ENCODE measurements around the gene RAI1.
A peak's percentile ranks its signal among the peaks of the same experiment; 100 is the strongest.
"Not testable (repeated sequence)": the region's sequence is repeated elsewhere in the genome, so short reads cannot be mapped to it uniquely, and the experiment has no call there.

Gene RAI1

DNA sequence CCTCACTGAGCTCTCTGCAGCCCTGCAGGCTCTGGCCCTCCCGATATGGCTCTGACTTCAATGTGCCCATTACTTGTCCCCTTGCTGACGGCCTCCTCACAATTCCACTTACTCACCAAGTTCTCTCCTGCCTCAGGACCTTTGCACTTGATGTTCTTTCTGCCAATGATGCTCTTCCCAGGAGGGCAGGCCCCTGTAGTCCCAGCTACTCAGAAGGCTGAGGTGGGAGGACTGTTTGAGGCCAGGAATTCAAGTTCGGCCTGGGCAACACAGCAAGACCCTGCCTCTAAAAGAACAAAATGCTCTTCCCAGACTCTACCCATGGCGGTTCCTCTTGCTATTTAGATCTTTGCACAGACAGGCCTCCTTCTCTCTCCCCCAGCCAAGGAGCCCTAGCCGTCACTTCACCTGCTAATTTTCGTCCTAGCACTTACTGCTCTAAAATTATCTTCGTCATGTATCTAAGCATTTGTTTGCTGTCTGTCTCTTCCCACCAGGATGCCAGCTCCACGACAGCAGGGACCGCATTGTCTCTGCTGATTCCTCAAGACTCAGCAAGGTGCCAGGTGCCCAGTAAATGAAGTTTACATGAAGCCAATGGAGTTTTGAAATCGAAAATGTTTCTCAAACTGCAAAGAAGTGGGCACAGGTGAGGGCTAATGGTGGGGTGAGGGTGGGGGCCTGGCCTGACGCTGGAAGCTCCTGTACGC is 626 bp upstream of the RAI1 start:
- DNase-seq = no peak

DNA sequence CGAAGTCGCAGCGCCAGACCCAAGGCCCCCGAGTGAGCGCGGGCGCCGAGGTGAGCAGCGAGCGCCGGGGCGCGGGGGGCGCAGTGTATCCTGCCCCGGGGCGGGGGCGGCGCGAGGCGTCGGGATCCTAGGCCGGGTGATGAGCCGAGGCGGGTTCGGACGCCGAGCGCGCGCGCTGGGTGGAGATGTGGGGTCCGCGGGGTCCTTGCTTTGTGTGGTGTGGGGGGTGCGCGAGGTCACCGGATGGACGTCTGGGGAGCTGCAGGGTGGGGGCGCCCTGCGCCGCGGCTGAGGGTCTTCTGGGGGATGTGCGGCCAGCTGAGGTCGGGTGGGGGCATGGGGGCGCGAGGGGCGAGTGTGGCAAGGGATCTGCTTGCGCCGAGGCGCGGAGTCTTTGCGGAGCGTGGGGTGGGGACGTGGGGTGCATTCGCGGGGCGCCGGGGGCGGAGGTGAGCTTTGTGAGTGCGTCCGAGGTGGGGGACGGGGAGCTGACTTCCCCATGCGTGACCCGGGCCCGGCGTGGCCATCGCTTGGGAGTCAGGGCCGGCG is 560 bp downstream of the RAI1 start:
- DNase-seq = peak; percentile 34

DNA sequence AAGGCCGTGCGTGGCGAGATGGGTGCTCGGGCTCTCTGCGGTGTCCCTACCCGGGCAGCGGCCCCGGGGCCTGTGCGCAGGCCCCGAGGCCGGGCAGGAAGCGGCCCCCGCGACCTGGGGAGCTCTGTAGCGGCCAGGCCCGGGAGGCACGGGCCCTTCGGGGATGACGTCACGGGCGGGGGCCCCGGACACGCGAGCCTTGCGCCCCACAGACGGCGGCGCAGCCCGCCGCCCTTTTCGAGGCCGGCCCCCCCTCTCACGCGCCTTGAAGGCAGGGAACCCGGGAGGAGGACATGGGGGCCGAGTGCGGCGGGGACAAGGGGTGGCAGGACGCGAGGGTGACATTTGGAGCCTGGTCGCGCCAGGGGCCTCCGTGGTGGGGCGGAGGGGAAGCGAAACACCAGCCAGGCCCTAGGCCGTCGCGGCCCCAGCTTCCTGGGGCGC is 1.1 kb downstream of the RAI1 start:
- DNase-seq = peak; percentile 54

DNA sequence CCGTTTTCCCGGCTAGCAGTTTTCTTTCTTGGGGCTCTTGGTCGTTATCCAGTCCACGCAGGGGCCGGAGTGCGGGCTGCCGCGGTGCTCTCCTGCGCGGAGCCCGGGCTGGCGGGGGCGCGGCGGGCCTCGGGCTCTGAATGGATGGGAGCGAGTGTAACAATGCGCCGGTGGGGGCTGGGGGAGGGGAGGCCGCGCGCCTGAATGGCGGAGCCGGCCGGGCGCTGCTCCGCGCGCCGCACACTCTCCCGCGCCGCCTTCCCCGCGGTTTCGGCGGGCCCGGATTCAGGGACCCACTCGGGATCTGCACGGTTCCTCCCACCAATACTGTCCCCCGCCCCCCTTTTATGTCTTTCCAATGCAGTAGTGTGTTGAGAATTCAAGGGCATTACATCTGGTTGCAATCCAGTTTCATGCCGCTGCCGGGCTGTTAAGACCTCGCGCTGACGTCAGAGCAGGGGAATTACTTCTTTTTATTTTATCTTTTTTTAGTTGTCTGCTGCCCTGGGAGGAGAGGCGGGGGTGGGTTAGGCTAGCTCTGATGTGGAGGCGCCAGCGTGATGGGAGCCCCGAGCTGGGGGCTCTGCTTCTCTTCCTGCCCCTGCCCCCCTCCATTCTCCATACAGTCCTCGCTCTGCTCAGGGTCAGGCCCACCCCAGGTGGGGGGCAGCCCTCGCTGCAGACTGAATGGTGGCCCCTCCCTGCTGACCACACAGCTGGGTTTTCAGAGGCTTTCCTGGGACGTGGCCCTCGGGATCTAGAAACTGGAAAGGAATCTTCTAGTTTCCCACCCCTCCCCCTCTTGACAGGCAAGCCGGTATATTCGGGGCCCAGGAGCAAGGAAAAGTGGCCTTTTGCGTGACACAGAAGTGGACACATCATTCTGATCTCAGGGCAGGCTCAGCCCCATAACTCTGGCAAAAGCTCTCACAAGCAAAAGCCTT is 1.8 kb downstream of the RAI1 start:
- DNase-seq = peak; percentile 42

DNA sequence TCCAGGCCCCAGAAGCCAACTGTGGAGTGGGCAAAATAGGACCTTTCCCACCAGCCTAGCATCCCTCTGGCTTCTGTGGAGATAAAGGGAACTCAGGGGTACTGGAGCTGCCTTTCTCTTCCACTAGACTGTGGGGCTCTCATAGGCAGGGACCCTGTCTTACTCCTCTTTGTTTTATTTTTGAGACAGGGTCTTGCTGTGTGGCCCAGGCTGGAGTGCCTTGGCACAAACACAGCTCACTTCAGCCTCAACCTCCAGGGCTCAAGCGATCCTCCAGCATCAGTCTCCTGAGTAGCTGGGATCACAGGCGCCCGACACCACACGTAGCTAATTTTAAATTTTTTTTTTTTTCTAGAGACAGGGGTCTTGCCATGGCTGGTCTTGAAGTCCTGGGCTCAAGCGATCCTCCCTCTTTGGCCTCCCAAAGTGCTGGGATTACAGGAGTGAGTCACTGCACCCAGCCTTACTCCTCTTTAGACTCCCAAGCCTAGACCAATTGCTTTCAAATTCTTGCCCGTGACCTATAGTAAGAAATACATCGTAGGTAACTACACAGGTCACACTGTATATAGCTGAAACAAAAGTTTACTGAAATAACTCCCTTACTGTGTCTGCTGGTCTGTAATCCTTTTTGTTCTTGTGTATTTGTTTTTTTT is 2.6 kb downstream of the RAI1 start:
- DNase-seq = no peak

- DNase-seq = no peak
Measured at GRCh38 chr17:17684906-17685774, 3.9 kb downstream of the RAI1 start.

DNA sequence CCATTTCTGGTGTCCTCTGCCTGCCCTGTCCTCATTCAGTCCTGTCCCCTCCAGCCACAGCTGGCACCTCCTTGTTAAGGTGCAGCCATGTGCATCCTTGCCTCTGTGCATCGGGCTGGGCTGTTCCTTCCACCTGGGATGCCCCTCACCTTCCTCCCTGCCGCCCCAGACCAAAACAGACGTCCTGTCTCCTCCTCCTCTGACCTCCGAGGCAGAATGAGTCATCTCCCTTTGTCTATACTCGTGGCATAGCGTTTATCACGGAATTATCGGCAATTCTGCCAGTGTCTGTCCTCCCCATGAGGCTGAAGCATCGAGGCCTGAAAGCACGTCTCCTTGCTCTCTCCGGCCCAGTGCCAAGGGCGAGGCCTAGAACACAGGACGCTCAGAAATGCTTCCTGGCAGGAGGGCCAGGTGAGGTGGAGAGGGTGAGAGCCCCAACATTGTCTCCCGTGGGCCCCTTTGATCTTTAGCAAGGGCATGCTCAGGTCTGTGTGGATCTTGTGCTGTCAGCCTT is 4.6 kb downstream of the RAI1 start:
- DNase-seq = no peak

DNA sequence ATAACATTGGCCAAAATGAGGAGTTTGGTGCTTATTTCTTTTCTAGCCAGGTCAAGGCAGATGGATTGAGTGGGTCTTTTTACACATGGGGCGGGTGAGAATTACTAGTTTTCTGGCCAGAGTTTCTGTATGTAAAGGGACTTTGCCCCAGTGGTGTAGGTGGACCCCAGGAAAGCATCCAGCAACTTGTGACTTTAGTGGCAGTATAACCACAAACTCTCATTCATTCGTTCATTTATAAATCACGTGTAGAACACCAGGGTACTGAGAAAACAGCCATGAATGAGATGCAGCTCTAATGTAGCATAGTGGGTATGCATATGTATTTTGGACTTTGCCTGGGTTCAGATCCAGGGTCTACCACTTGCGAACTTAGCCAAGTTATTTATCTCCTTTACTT is 8.1 kb downstream of the RAI1 start:
- no peak for DNase-seq

DNA sequence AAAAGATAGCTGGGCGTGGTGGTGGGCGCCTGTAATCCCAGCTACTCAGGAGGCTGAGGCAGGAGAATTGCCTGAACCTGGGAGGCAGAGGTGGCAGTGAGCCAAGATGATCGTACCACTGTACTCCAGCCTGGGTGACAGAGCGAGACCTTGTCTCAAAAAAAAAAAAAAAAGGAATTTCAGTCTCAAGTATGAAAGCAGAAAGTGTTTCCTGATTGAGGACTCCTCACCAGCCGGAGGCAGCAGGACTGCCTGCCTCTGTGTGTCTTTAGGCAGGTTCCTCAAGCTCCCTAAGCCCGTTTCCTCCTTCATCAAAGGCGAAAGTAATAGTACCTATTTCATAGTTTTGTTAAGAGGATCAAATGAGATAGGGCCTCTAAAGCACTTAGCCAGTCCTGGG is 9.0 kb downstream of the RAI1 start:
- DNase-seq = not testable (repeated sequence)

- no peak for DNase-seq
Measured at GRCh38 chr17:17691468-17692263, 10.4 kb downstream of the RAI1 start.

- DNase-seq = no peak
Measured at GRCh38 chr17:17692353-17693252, 11.3 kb downstream of the RAI1 start.

DNA sequence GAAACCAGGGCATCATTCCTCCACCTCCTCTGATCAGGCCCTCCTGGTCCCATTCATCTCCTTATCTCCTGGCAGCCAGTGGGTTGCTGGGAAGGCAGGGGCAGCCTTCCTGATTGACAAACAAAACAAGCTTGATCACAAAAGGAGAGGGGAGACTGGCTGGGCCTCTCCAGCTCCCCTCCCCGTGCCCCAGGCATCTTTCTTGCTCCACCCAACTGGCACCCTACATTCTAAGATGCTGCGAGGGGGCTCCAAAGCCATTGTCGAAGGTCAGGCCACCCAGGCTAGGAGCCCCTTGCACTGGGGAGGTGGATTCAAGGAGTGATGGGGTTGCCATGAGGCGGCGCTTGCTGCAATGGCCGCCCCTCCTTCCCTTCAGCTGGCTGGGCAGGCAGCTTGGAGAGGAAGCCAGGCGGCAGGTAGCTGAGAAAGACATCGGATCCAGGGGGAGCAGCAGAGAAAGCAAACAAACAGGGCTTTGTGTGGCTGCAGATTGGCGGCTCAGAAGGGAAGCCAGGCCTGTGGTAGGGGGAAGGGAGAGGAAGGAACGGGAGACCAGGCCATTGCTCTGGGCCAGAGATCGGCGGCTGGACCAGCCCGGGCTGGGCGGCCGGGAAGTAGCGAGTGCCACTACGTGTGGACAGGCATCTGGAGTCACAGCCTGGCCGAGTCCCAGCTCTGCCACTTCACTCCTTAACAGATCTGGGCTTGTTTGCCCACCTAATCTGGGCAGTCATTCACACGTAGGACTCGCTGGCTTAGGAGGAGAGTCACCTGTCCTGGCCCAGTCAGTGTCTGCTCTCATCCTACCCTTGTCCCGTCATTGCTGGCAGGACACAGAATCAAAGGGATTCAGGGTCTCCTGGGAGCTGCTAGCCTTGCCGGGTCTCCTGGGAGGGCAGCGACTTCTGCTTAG is 12.3 kb downstream of the RAI1 start:
- no peak for DNase-seq

DNA sequence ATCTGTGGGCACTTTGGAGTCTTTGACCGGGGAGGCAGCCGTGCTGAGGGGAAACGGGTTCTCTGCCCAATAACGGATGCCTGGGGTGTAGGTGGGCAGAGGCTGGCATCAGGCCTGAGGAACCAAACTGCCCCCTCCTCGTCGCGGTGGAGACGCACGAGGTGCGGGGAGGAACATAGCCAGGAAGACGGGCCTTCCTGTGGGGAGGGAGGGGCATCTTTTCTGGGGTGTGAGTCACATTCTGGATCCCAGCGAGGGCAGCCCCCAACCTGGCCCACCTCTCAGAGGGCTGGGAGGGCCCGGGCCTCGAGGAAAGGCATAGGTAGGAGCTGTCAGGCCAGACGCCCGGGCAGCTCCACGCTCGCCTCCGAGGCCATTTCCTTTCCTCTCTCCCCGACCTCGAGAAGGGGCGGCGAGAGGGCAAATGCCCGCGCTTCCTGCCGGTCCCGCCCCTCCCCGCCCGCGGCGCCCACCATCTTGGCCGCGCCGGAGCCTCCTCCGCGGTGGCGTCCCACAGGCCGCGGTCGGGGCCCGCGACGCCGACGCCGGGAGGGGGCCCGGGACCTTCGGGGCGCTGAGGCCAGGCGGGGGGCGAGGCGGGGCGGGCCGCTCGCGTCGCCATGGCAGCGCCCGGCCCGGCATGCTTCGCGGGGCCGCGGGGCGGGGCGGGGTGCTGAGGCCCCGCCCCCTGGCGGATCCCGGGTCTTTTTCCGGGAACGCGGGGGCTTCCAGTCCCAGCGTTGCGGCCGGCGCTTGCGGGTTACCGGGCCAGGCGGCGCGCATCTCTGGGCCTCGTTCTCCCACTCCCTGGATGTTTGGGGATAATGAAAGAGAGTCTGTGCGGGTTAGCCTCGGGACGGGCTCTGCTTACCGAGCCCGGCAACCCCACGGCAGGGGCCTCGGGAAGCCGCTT is 13.2 kb downstream of the RAI1 start:
- DNase-seq = peak; percentile 67

- no peak for DNase-seq
Measured at GRCh38 chr17:17696085-17696484, 14.8 kb downstream of the RAI1 start.

DNA sequence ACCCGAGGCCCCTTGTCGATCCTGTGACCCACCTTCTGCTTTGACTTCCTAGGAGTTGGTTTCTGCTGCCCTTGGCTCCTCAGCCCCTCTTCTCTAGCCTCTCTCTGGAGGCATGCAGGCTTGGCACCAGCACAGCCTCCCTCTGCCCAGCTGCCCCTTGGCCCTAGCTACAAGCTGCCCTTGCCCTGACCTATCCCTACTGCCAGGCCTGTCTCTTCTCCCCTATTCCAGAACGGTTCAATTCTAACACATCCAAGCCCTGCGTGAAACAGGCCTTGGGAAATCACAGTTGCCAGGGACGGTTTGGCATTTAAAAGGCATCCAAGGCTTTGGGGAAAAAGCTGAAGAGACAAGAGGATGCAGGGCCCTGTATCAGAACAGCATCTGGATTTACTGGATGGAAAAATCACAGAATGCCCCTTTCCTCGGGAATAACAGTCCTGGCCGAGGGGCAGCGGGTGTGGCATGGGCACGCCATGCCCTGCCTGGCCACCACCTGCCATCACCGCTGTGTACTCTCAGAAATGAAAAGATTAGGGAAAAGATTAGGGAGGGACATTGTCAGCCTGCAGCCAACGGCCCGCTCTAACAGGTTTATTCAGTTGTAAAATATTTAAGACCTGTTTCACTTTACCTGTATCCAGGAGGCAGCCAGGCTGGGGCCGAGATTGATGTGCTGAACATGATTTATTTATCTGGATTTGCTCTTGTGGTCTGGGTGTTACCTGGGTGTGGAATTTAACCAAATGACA is 15.8 kb downstream of the RAI1 start:
- no peak for DNase-seq

- no peak for DNase-seq
Measured at GRCh38 chr17:17698371-17698770, 17.1 kb downstream of the RAI1 start.

GRCh38 chr17:17698869-17699351 is 17.7 kb downstream of the RAI1 start:
- no peak for DNase-seq
